DND-41 (cell line): ENCODE data around the gene TRAM2.

Experiments used
- CTCF ChIP-seq: IDR thresholded peaks from 2 replicates; pipeline ENCODE4 v1.5.1; 2012; ENCODE audit warnings: borderline replicate concordance, low read length, moderate library complexity, mild to moderate bottlenecking; ENCODE audit not compliant: poor library complexity, severe bottlenecking; ENCODE audit errors: extremely low read depth
- EZH2 ChIP-seq: IDR thresholded peaks from 3 replicates; pipeline ENCODE4 v1.6.1; 2012; ENCODE audit warnings: borderline replicate concordance, low read depth, mild to moderate bottlenecking, moderate library complexity, low read length, inconsistent platforms; ENCODE audit not compliant: severe bottlenecking

GRCh38 chr6:52517502-52518278 is 59.2 kb downstream of the TRAM2 start:
- TF ChIP-seq EZH2 = no peak
- TF ChIP-seq CTCF = no peak
